Stimulated activated CD8-positive, alpha-beta memory T cell treated with anti-CD3 and anti-CD28 coated beads, Interleukin-4, amount 100 ng/mL, for 4 hours (primary cell): Measurements from ENCODE around the gene SORL1.
A peak's percentile ranks its signal among the peaks of the same experiment; 100 is the strongest.
"Not testable (repeated sequence)": the region's sequence is repeated elsewhere in the genome, so short reads cannot be mapped to it uniquely, and the experiment has no call there.

Source experiments
- DNase-seq, 2 donors: peaks; one replicate each; pipeline ENCODE4 v3.0.0-alpha.2; 2020; ENCODE audit warnings: low read depth in 2 of 2, low spot score in 1 of 2

SORL1 gene

GRCh38 chr11:121473064-121473777, 21.1 kb downstream of the SORL1 start:
- DNase-seq: no peak

- DNase-seq: no peak
Observed at GRCh38 chr11:121474680-121475079, 22.6 kb downstream of the SORL1 start.

- DNase-seq: no peak
Observed at GRCh38 chr11:121476379-121477032, 24.4 kb downstream of the SORL1 start.

GRCh38 chr11:121478226-121478894, 26.2 kb downstream of the SORL1 start:
- no peak for DNase-seq

- no peak for DNase-seq
Observed at GRCh38 chr11:121478895-121479697, 27.0 kb downstream of the SORL1 start.

GRCh38 chr11:121479698-121480238, 27.7 kb downstream of the SORL1 start:
- DNase-seq: no peak

GRCh38 chr11:121481484-121482230, 29.5 kb downstream of the SORL1 start:
- not testable (repeated sequence) for DNase-seq

GRCh38 chr11:121482231-121483129, 30.4 kb downstream of the SORL1 start:
- DNase-seq: peak in 1 of 2 donors; percentile 50

- no peak for DNase-seq
Observed at GRCh38 chr11:121483805-121484480, 31.8 kb downstream of the SORL1 start.

GRCh38 chr11:121485216-121485615, 33.1 kb downstream of the SORL1 start:
- DNase-seq: no peak

- no peak for DNase-seq
Observed at GRCh38 chr11:121486054-121486453, 33.9 kb downstream of the SORL1 start.

- no peak for DNase-seq
Observed at GRCh38 chr11:121487191-121487590, 35.1 kb downstream of the SORL1 start.

GRCh38 chr11:121488170-121488569, 36.1 kb downstream of the SORL1 start:
- DNase-seq: no peak

- no peak for DNase-seq
Observed at GRCh38 chr11:121488641-121489040, 36.5 kb downstream of the SORL1 start.

- no peak for DNase-seq
Observed at GRCh38 chr11:121489823-121490222, 37.7 kb downstream of the SORL1 start.

- peak in 1 of 2 donors; percentile 24 for DNase-seq
Observed at GRCh38 chr11:121494355-121495099, 42.4 kb downstream of the SORL1 start.

GRCh38 chr11:121497176-121497998, 45.3 kb downstream of the SORL1 start:
- DNase-seq: no peak
